CD4-positive, alpha-beta T cell treated with Interleukin-1 beta for 1 hour (primary cell): ENCODE data around the gene MCM5.

Experiments
- DNase-seq, 2 donors: peaks; one replicate each; pipeline ENCODE4 v3.0.0-alpha.2; 2020 to 2022

Gene MCM5

GRCh38 chr22:35404176-35404575 lies 4.2 kb downstream of the MCM5 start:
- DNase-seq = no peak

GRCh38 chr22:35406443-35406842 lies 6.5 kb downstream of the MCM5 start:
- no peak for DNase-seq

- DNase-seq = no peak
Observed at GRCh38 chr22:35407362-35407761, 7.4 kb downstream of the MCM5 start.

- peak; percentile 30 to 86 for DNase-seq
Observed at GRCh38 chr22:35409783-35410662, 10.1 kb downstream of the MCM5 start.

GRCh38 chr22:35410663-35411034 lies 10.7 kb downstream of the MCM5 start:
- DNase-seq = no peak

GRCh38 chr22:35411102-35411501 lies 11.2 kb downstream of the MCM5 start:
- DNase-seq = peak in 1 of 2 donors; percentile 64

- no peak for DNase-seq
Observed at GRCh38 chr22:35413624-35414023, 13.7 kb downstream of the MCM5 start.

GRCh38 chr22:35417606-35418005 lies 17.7 kb downstream of the MCM5 start:
- no peak for DNase-seq

- DNase-seq = no peak
Observed at GRCh38 chr22:35418088-35418487, 18.1 kb downstream of the MCM5 start.

- no peak for DNase-seq
Observed at GRCh38 chr22:35418731-35419130, 18.8 kb downstream of the MCM5 start.

GRCh38 chr22:35419756-35420155 lies 19.8 kb downstream of the MCM5 start:
- DNase-seq = no peak

- no peak for DNase-seq
Observed at GRCh38 chr22:35421121-35421520, 21.2 kb downstream of the MCM5 start.

GRCh38 chr22:35422145-35422544 lies 22.2 kb downstream of the MCM5 start:
- no peak for DNase-seq

- DNase-seq = no peak
Observed at GRCh38 chr22:35422936-35423335, 23.0 kb downstream of the MCM5 start.

- DNase-seq = no peak
Observed at GRCh38 chr22:35424081-35424480, 24.1 kb downstream of the MCM5 start.

GRCh38 chr22:35424761-35425160 lies 24.8 kb downstream of the MCM5 start:
- no peak for DNase-seq

- DNase-seq = no peak
Observed at GRCh38 chr22:35425546-35425945, 25.6 kb downstream of the MCM5 start.

- no peak for DNase-seq
Observed at GRCh38 chr22:35425971-35426800, 26.2 kb downstream of the MCM5 start.

- DNase-seq = no peak
Observed at GRCh38 chr22:35426801-35427140, 26.8 kb downstream of the MCM5 start.

- peak; percentile 61 to 63 for DNase-seq
Observed at GRCh38 chr22:35430897-35431322, 31.0 kb downstream of the MCM5 start.

- DNase-seq = no peak
Observed at GRCh38 chr22:35431483-35432227, 31.7 kb downstream of the MCM5 start.

- DNase-seq = no peak
Observed at GRCh38 chr22:35432228-35432905, 32.4 kb downstream of the MCM5 start.
